NCI-H2081 treated with DMSO at 0.1 percent for 48 hours (cell line): ENCODE results near the gene EFCAB7.
A peak's percentile ranks its signal among the peaks of the same experiment; 100 is the strongest.

Experiments used
- DNase-seq: peaks from one replicate; lab custom pipeline; 2025; lab: John Stamatoyannopoulos, UW

Gene EFCAB7

GRCh38 chr1:63522891-63523728 lies at the start of gene EFCAB7, which contains the start of gene ITGB3BP:
Gene EFCAB7 (plus strand): TSS chr1:63523525. CDS start chr1:63525573, 2,048 bp downstream.
Gene ITGB3BP (minus strand): TSS chr1:63523225. CDS start chr1:63523133, 92 bp downstream.
- DNase-seq, result peak; percentile 94

- DNase-seq, result no peak
Measured at GRCh38 chr1:63475761-63476160, 47.6 kb upstream of the EFCAB7 start.

- no peak for DNase-seq
Measured at GRCh38 chr1:63480057-63480456, 43.3 kb upstream of the EFCAB7 start.

GRCh38 chr1:63486629-63487028 lies 36.7 kb upstream of the EFCAB7 start:
- no peak for DNase-seq

- no peak for DNase-seq
Measured at GRCh38 chr1:63487336-63488065, 35.8 kb upstream of the EFCAB7 start.

GRCh38 chr1:63497577-63497976 lies 25.7 kb upstream of the EFCAB7 start:
- no peak for DNase-seq

GRCh38 chr1:63498106-63498505 lies 25.2 kb upstream of the EFCAB7 start:
- DNase-seq, result no peak

- DNase-seq, result no peak
Measured at GRCh38 chr1:63501256-63501655, 22.1 kb upstream of the EFCAB7 start.

- DNase-seq, result no peak
Measured at GRCh38 chr1:63506782-63507181, 16.5 kb upstream of the EFCAB7 start.

GRCh38 chr1:63509718-63510117 lies 13.6 kb upstream of the EFCAB7 start:
- no peak for DNase-seq

- DNase-seq, result no peak
Measured at GRCh38 chr1:63512584-63512983, 10.7 kb upstream of the EFCAB7 start.

- no peak for DNase-seq
Measured at GRCh38 chr1:63516629-63517028, 6.7 kb upstream of the EFCAB7 start.

- no peak for DNase-seq
Measured at GRCh38 chr1:63523738-63524137, 413 bp downstream of the EFCAB7 start.

- DNase-seq, result no peak
Measured at GRCh38 chr1:63524201-63524600, 876 bp downstream of the EFCAB7 start.

- DNase-seq, result no peak
Measured at GRCh38 chr1:63532727-63533126, 9.4 kb downstream of the EFCAB7 start.

GRCh38 chr1:63533931-63534330 lies 10.6 kb downstream of the EFCAB7 start:
- DNase-seq, result no peak

- DNase-seq, result no peak
Measured at GRCh38 chr1:63534406-63534805, 11.1 kb downstream of the EFCAB7 start.

GRCh38 chr1:63537006-63537405 lies 13.7 kb downstream of the EFCAB7 start:
- no peak for DNase-seq

- no peak for DNase-seq
Measured at GRCh38 chr1:63537940-63538339, 14.6 kb downstream of the EFCAB7 start.

GRCh38 chr1:63545780-63546179 lies 22.5 kb downstream of the EFCAB7 start:
- DNase-seq, result no peak

- no peak for DNase-seq
Measured at GRCh38 chr1:63547621-63548294, 24.4 kb downstream of the EFCAB7 start.

- DNase-seq, result no peak
Measured at GRCh38 chr1:63548303-63548702, 25.0 kb downstream of the EFCAB7 start.

GRCh38 chr1:63548877-63549276 lies 25.6 kb downstream of the EFCAB7 start:
- DNase-seq, result no peak
